ENCODE data around the gene SOX12. TPM values are rescaled to one million over a fixed set of nuclear protein-coding genes. Genes with fewer than 3 reads are reported as not detected.
A peak's percentile ranks its signal among the peaks of the same experiment; 100 is the strongest.

SOX12 gene
- total RNA-seq, 4 donors from 2014 or later = 4.7 to 9.9 (median 5.4) TPM

- H3K4me3 ChIP-seq (ENCODE audit: low read depth, poor library complexity, severe bottlenecking) = no peak overlapping the region
- WGBS, 2 donors = 7 to 9% methylated on average over 6 of the region's 6 CpGs
- intact Hi-C loops (cut with DNase I; ENCODE audit: low total_unique reads) = no loop called here
- no peak for TF ChIP-seq POLR2A (IDR thresholded peaks at IDR 0.05)
- TF ChIP-seq, protein P1, sequence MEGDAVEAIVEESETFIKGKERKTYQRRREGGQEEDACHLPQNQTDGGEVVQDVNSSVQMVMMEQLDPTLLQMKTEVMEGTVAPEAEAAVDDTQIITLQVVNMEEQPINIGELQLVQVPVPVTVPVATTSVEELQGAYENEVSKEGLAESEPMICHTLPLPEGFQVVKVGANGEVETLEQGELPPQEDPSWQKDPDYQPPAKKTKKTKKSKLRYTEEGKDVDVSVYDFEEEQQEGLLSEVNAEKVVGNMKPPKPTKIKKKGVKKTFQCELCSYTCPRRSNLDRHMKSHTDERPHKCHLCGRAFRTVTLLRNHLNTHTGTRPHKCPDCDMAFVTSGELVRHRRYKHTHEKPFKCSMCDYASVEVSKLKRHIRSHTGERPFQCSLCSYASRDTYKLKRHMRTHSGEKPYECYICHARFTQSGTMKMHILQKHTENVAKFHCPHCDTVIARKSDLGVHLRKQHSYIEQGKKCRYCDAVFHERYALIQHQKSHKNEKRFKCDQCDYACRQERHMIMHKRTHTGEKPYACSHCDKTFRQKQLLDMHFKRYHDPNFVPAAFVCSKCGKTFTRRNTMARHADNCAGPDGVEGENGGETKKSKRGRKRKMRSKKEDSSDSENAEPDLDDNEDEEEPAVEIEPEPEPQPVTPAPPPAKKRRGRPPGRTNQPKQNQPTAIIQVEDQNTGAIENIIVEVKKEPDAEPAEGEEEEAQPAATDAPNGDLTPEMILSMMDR (IDR thresholded peaks at IDR 0.05) = no peak
- no peak for DNase-seq (ENCODE audit: low spot score in 2 of 2)
These were observed 16.0 kb upstream of the SOX12 start for GRCh38 chr20:309306-309840.

GRCh38 chr20:309841-310644 lies 15.3 kb upstream of the SOX12 start:
- intact Hi-C loops (cut with DNase I; ENCODE audit: low total_unique reads) = no loop called here
- DNase-seq (ENCODE audit: low spot score in 2 of 2) = peak; percentile 96 to 99
- TF ChIP-seq, protein P1 (IDR thresholded peaks at IDR 0.05) = no peak
- TF ChIP-seq POLR2A (IDR thresholded peaks at IDR 0.05) = no peak
- H3K4me3 ChIP-seq (ENCODE audit: low read depth, poor library complexity, severe bottlenecking) = no peak overlapping the region
- 4 to 6% methylated on average over 27 to 31 of the region's 31 CpGs for WGBS, 2 donors

- intact Hi-C loops (cut with DNase I; ENCODE audit: low total_unique reads) = no loop called here
- H3K4me3 ChIP-seq (ENCODE audit: low read depth, poor library complexity, severe bottlenecking) = no peak overlapping the region
These were observed 14.7 kb upstream of the SOX12 start for GRCh38 chr20:310645-311044.

GRCh38 chr20:311609-312008 lies 13.7 kb upstream of the SOX12 start:
- TF ChIP-seq, protein P1 (IDR thresholded peaks at IDR 0.05) = no peak
- TF ChIP-seq POLR2A (IDR thresholded peaks at IDR 0.05) = no peak
- intact Hi-C loops (cut with DNase I; ENCODE audit: low total_unique reads) = no loop called here
- 77% methylated on average over 7 of the region's 7 CpGs for WGBS, 2 donors
- DNase-seq (ENCODE audit: low spot score in 2 of 2) = no peak
- no peak overlapping the region for H3K4me3 ChIP-seq (ENCODE audit: low read depth, poor library complexity, severe bottlenecking)

More at GRCh38 chr20:310645-311044, 14.7 kb upstream of the SOX12 start:
- WGBS, 2 donors = 8% methylated on average over 7 of the region's 7 CpGs
- TF ChIP-seq, protein P1 (IDR thresholded peaks at IDR 0.05) = no peak
- no peak for TF ChIP-seq POLR2A (IDR thresholded peaks at IDR 0.05)
- no peak for DNase-seq (ENCODE audit: low spot score in 2 of 2)

GRCh38 chr20:312067-312466 lies 13.3 kb upstream of the SOX12 start:
- no peak overlapping the region for H3K4me3 ChIP-seq (ENCODE audit: low read depth, poor library complexity, severe bottlenecking)
- WGBS, 2 donors = 49 to 57% methylated on average over 8 of the region's 8 CpGs
- DNase-seq (ENCODE audit: low spot score in 2 of 2) = no peak
- intact Hi-C loops (cut with DNase I; ENCODE audit: low total_unique reads) = no loop called here
- TF ChIP-seq, protein P1 (IDR thresholded peaks at IDR 0.05) = no peak
- TF ChIP-seq POLR2A (IDR thresholded peaks at IDR 0.05) = no peak

Measured in lower leg skin (tissue), 4 donors.